Mucosa of stomach (tissue), 1 donor: ENCODE data around the gene GADL1.

ENCODE experiments used
- H3K27me3 ChIP-seq: one replicate; pipeline ENCODE4 v1.7.0; 2013; ENCODE audit warnings: mild to moderate bottlenecking, low read length; ENCODE audit not compliant: control insufficient read depth, insufficient read depth
- H3K36me3 ChIP-seq: one replicate; pipeline ENCODE4 v1.7.0; 2013; ENCODE audit warnings: low read length; ENCODE audit not compliant: control insufficient read depth, insufficient read depth
- H3K4me1 ChIP-seq: one replicate; pipeline ENCODE4 v1.7.0; 2013; ENCODE audit warnings: mild to moderate bottlenecking, low read length; ENCODE audit not compliant: control insufficient read depth, insufficient read depth
- H3K4me3 ChIP-seq: one replicate; pipeline ENCODE4 v1.7.0; 2013; ENCODE audit warnings: low read length
- H3K9ac ChIP-seq: one replicate; pipeline ENCODE4 v1.7.0; 2013; ENCODE audit warnings: mild to moderate bottlenecking, low read length, moderate library complexity
- H3K9me3 ChIP-seq: one replicate; pipeline ENCODE4 v1.7.0; 2013; ENCODE audit warnings: mild to moderate bottlenecking, low read length, moderate library complexity; ENCODE audit not compliant: control insufficient read depth
- donor health status: Pancreatic carcinoma.

GADL1 gene

GRCh38 chr3:30711151-30711550, 183.3 kb downstream of the GADL1 start:
- H3K9me3 ChIP-seq, result no peaks in the 10 kb centered on the region
- no peak overlapping the region for H3K4me3 ChIP-seq
- no peaks in the 10 kb centered on the region for H3K36me3 ChIP-seq
- no peaks in the 10 kb centered on the region for H3K4me1 ChIP-seq
- H3K27me3 ChIP-seq, result no peaks in the 10 kb centered on the region
- no peak overlapping the region for H3K9ac ChIP-seq

- H3K27me3 ChIP-seq, result no peaks in the 10 kb centered on the region
- no peaks in the 10 kb centered on the region for H3K9me3 ChIP-seq
- no peaks in the 10 kb centered on the region for H3K4me1 ChIP-seq
- no peak overlapping the region for H3K4me3 ChIP-seq
- H3K9ac ChIP-seq, result no peak overlapping the region
- H3K36me3 ChIP-seq, result no peaks in the 10 kb centered on the region
Observed at GRCh38 chr3:30710017-30710416, 184.4 kb downstream of the GADL1 start.

DNA sequence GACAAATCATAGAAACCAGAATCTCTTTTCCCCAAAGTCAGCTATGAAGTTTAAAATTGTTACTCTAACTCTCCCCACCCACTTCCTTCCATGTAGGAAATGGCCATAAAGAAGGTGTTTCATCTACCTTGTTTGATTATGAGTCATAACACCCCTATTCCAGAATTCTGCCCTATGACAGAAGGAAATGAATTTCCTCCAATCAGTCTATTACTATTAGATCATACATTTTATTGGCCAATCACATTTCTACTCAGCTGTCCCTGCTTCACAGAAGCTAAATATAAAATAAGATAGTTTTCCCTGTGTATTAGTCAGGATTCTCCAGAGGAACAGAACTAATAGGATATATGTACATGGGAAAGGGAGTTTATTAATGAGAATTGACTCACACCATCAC, 186.0 kb downstream of the GADL1 start:
- no peaks in the 10 kb centered on the region for H3K4me1 ChIP-seq
- H3K4me3 ChIP-seq, result no peak overlapping the region
- no peak overlapping the region for H3K9ac ChIP-seq
- H3K9me3 ChIP-seq, result no peaks in the 10 kb centered on the region
- no peaks in the 10 kb centered on the region for H3K27me3 ChIP-seq
- no peaks in the 10 kb centered on the region for H3K36me3 ChIP-seq

GRCh38 chr3:30707825-30708224, 186.6 kb downstream of the GADL1 start:
- no peak overlapping the region for H3K9ac ChIP-seq
- no peaks in the 10 kb centered on the region for H3K27me3 ChIP-seq
- H3K4me3 ChIP-seq, result no peak overlapping the region
- no peaks in the 10 kb centered on the region for H3K36me3 ChIP-seq
- H3K9me3 ChIP-seq, result no peaks in the 10 kb centered on the region
- no peaks in the 10 kb centered on the region for H3K4me1 ChIP-seq

DNA sequence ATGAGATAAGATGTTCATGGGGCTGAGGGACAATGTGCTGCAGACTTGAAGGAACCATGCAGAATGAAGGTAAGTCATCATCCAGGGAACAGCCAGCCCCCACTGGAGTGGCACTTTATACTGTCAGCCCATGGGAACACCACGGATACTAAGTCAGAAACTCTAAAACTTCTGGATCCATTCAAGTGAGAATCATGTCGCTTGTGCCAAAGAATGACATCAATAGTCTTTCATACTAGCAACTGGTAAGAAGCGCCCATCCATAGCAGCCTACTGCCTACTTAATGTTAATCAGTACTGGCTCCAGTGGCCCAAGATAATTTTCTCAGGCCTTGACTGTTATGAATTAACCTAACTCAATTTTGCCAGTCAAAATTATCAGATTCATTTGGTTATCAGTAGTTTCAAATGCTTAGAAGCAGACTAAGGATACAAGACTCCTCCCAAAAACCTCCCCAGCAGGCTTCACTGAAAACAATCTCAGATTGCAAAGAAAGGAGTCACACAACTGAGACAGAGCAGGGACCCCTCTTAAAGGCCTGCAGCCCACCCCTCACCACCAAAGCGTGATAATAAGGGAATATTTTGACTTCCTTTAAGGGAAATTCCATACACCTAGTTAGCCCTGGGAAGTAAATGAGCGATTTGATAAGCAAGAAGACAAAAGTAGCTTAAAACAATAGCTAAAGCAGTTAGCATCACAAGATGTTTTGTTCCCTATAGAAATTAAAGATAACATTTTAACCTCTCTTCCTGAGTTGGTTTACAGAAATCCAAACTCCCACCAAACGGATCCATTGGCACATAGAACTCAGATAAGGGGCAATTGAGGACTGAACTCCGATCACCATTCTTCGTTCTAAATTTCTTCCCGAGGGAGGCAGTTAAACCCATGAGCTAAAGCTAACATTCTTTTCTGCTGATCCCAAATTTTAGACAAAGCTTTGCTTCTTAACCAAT, 189.2 kb downstream of the GADL1 start:
- no peaks in the 10 kb centered on the region for H3K9me3 ChIP-seq
- no peaks in the 10 kb centered on the region for H3K27me3 ChIP-seq
- no peaks in the 10 kb centered on the region for H3K36me3 ChIP-seq
- no peak overlapping the region for H3K4me3 ChIP-seq
- H3K9ac ChIP-seq, result no peak overlapping the region
- no peaks in the 10 kb centered on the region for H3K4me1 ChIP-seq

DNA sequence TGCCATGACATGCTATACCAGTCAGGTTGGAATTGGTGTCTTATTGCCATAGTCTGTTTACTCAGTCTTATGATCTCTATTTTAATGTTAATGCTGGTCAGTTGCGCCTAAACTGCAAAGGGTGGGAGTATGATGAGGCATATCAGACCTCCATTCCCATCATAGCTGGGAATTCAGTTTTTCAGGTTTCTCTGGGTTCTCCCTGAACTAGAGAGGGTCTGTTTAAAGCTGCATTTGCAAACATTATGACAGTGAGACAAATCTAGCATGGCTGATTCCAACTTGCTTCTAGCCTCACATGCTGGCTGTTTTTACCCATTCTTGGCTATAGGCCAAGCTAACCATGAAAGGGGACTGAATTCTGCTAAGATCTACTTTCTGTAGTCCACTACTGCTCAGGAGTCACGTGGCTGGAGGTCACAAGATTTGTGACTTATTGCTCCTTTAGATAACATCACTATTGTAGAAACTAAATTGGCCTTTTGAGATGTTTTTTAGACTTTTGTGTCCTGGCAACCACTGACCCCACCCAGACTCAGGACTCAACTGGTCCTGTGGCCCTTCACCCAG, 191.5 kb downstream of the GADL1 start:
- Histone ChIP-seq H3K9me3 (no peaks in the 10 kb centered on the region), H3K4me1 (no peaks in the 10 kb centered on the region), H3K36me3 (no peaks in the 10 kb centered on the region), H3K27me3 (no peaks in the 10 kb centered on the region), H3K4me3 (no peak overlapping the region), H3K9ac (no peak overlapping the region)

GRCh38 chr3:30702038-30702827, 192.2 kb downstream of the GADL1 start:
- Histone ChIP-seq H3K9me3 (no peaks in the 10 kb centered on the region), H3K4me3 (no peak overlapping the region), H3K9ac (no peak overlapping the region), H3K36me3 (no peaks in the 10 kb centered on the region), H3K4me1 (peaks cover 1% of the 10 kb centered on the region), H3K27me3 (no peaks in the 10 kb centered on the region)

DNA sequence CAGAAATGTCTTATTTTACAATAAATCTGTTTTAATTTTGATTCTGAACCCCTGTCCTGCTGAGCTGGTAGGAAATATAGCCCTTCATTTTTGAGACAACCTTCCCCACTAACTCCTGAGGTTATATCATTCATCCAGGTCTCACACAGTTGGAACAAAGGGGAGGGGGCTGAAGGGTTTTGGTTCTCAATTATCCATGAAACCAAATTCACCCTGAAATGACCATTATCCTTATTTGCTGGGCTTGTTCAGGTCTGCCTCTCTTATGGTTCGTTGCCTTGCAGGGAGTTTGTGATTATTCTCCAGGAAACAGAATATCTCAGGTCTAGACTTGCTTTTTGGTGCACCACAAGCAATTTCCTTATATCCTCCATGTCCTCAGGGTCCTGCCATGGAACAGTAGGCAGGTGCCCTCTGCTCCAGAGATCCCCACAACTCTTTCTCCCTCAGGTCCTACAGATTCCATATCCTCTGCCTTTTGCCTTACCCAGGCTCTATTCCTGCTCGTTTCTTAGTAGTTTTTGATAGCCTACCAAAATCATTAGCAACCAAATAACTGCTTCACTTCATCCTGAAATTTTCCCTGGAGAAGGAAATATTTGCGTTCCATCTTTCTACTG, 193.6 kb downstream of the GADL1 start:
- H3K9me3 ChIP-seq, result no peaks in the 10 kb centered on the region
- H3K4me3 ChIP-seq, result no peak overlapping the region
- no peaks in the 10 kb centered on the region for H3K27me3 ChIP-seq
- no peak overlapping the region for H3K9ac ChIP-seq
- peaks cover 13% of the 10 kb centered on the region for H3K4me1 ChIP-seq
- no peaks in the 10 kb centered on the region for H3K36me3 ChIP-seq

GRCh38 chr3:30699927-30700326, 194.5 kb downstream of the GADL1 start:
- Histone ChIP-seq H3K4me1 (peaks cover 13% of the 10 kb centered on the region), H3K9ac (no peak overlapping the region), H3K27me3 (no peaks in the 10 kb centered on the region), H3K9me3 (no peaks in the 10 kb centered on the region), H3K36me3 (no peaks in the 10 kb centered on the region), H3K4me3 (no peak overlapping the region)

GRCh38 chr3:30698549-30698948, 195.9 kb downstream of the GADL1 start:
- H3K9ac ChIP-seq, result no peak overlapping the region
- peaks cover 13% of the 10 kb centered on the region for H3K4me1 ChIP-seq
- no peaks in the 10 kb centered on the region for H3K27me3 ChIP-seq
- H3K9me3 ChIP-seq, result no peaks in the 10 kb centered on the region
- H3K36me3 ChIP-seq, result no peaks in the 10 kb centered on the region
- H3K4me3 ChIP-seq, result no peak overlapping the region

- no peaks in the 10 kb centered on the region for H3K36me3 ChIP-seq
- H3K27me3 ChIP-seq, result no peaks in the 10 kb centered on the region
- peaks cover 26% of the 10 kb centered on the region for H3K4me1 ChIP-seq
- H3K9ac ChIP-seq, result no peak overlapping the region
- no peaks in the 10 kb centered on the region for H3K9me3 ChIP-seq
- no peak overlapping the region for H3K4me3 ChIP-seq
Observed at GRCh38 chr3:30696896-30697295, 197.6 kb downstream of the GADL1 start.
